ENCODE measurements around the gene EVX1. TPM values are rescaled to one million over a fixed set of nuclear protein-coding genes. Genes with fewer than 3 reads are reported as not detected.

The EVX1 gene
- total RNA-seq, 4 donors from 2014 or later = not detected

GRCh38 chr7:27205325-27206280, 37.0 kb upstream of the EVX1 start:
- intact Hi-C loops (cut with DNase I) = no loop called here
- Histone ChIP-seq H3K27ac (no peak overlapping the region), H3K36me3 (no peaks in the 10 kb centered on the region), H3K4me1 (peaks cover 15 to 34% (median 23%) of the 10 kb centered on the region in 3 donors), H3K27me3 (peaks cover 35 to 100% (median 70%) of the 10 kb centered on the region in 4 donors), H3K9me3 (no peaks in the 10 kb centered on the region), H3K4me3 (peak overlapping the region in 1 of 4 donors; percentile 31)
- WGBS, 2 donors = 13% methylated on average over 24 to 43 of the region's 52 CpGs
- DNase-seq = no peak
- TF ChIP-seq POLR2A (IDR thresholded peaks at IDR 0.05) (no peak), CTCF (IDR thresholded peaks at IDR 0.05) (no peak)

- TF ChIP-seq CTCF (IDR thresholded peaks at IDR 0.05) = no peak
- TF ChIP-seq POLR2A (IDR thresholded peaks at IDR 0.05) = no peak
- no peak for DNase-seq
- H3K4me1 ChIP-seq = peaks cover 7 to 19% (median 15%) of the 10 kb centered on the region in 3 donors
- no peaks in the 10 kb centered on the region for H3K9me3 ChIP-seq
- intact Hi-C loops (cut with DNase I) = no loop called here
- H3K27ac ChIP-seq = no peak overlapping the region
- no peaks in the 10 kb centered on the region for H3K36me3 ChIP-seq
- peaks cover 26 to 100% (median 68%) of the 10 kb centered on the region in 4 donors for H3K27me3 ChIP-seq
- no peak overlapping the region for H3K4me3 ChIP-seq
- WGBS, 2 donors = 42 to 47% methylated on average over 7 of the region's 7 CpGs
Measured at GRCh38 chr7:27207348-27207985, 35.1 kb upstream of the EVX1 start.

- Histone ChIP-seq H3K9me3 (no peaks in the 10 kb centered on the region), H3K36me3 (no peaks in the 10 kb centered on the region), H3K27me3 (peaks cover 35 to 100% (median 71%) of the 10 kb centered on the region in 4 donors), H3K27ac (no peak overlapping the region), H3K4me3 (no peak overlapping the region), H3K4me1 (peaks cover 7 to 31% (median 21%) of the 10 kb centered on the region in 3 donors)
- intact Hi-C loops (cut with DNase I) = no loop called here
- no peak for DNase-seq
- 79 to 93% methylated on average over 3 to 4 of the region's 4 CpGs for WGBS, 2 donors
- no peak for TF ChIP-seq POLR2A (IDR thresholded peaks at IDR 0.05)
- TF ChIP-seq CTCF (IDR thresholded peaks at IDR 0.05) = no peak
Measured at GRCh38 chr7:27208998-27209397, 33.6 kb upstream of the EVX1 start.

- Histone ChIP-seq H3K36me3 (no peaks in the 10 kb centered on the region), H3K27me3 (peaks cover 25 to 100% (median 66%) of the 10 kb centered on the region in 4 donors), H3K27ac (no peak overlapping the region), H3K9me3 (no peaks in the 10 kb centered on the region), H3K4me1 (peaks cover 7 to 25% (median 16%) of the 10 kb centered on the region in 3 donors), H3K4me3 (no peak overlapping the region)
- 11 to 35% methylated on average over 3 to 4 of the region's 11 CpGs for WGBS, 2 donors
- TF ChIP-seq CTCF (IDR thresholded peaks at IDR 0.05) = no peak
- TF ChIP-seq POLR2A (IDR thresholded peaks at IDR 0.05) = no peak
- intact Hi-C loops (cut with DNase I) = loop anchor here (5.0 kb wide), 1 partner anchor 372 kb away; no protein-coding TSS in a partner anchor
- no peak for DNase-seq
Measured at GRCh38 chr7:27209933-27210440, 32.6 kb upstream of the EVX1 start.
